Right lobe of liver (tissue), 4 donors: ENCODE data around the gene MAPRE2.

Source experiments
- POLR2A ChIP-seq: fragments of 450-650 bp; IDR thresholded peaks from one replicate; pipeline ENCODE4 v1.6.1; 2017; ENCODE audit warnings: antibody characterized with exemption, mild to moderate bottlenecking
- TF ChIP-seq, protein P1 (sequence below), 4 donors: fragments of 200-600 bp in 3 of 4; fragments of 450-650 bp in 1 of 4; IDR thresholded peaks; one replicate each; pipeline versions ENCODE4 v1.5.1 to v1.8.0; 2016 to 2022; ENCODE audit warnings: antibody characterized with exemption in 4 of 4, mild to moderate bottlenecking in 2 of 4
- donor health status: DM: no; HTN: no; CAD: no.
- donor health status: DM: no; HTN: no; CAD: no.
- donor health status: DM: no; HTN: yes; CAD: no.

GRCh38 chr18:35134190-35134730 is 93.0 kb downstream of the MAPRE2 start:
- TF ChIP-seq POLR2A: no peak
- TF ChIP-seq, protein P1, sequence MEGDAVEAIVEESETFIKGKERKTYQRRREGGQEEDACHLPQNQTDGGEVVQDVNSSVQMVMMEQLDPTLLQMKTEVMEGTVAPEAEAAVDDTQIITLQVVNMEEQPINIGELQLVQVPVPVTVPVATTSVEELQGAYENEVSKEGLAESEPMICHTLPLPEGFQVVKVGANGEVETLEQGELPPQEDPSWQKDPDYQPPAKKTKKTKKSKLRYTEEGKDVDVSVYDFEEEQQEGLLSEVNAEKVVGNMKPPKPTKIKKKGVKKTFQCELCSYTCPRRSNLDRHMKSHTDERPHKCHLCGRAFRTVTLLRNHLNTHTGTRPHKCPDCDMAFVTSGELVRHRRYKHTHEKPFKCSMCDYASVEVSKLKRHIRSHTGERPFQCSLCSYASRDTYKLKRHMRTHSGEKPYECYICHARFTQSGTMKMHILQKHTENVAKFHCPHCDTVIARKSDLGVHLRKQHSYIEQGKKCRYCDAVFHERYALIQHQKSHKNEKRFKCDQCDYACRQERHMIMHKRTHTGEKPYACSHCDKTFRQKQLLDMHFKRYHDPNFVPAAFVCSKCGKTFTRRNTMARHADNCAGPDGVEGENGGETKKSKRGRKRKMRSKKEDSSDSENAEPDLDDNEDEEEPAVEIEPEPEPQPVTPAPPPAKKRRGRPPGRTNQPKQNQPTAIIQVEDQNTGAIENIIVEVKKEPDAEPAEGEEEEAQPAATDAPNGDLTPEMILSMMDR (IDR thresholded peaks at IDR 0.05): no peak
